BJ (cell line): ENCODE data around the gene IL36G. TPM values are rescaled to one million over a fixed set of nuclear protein-coding genes. Genes with fewer than 3 reads are reported as not detected.

Experiments
- CTCF ChIA-PET: fragments of 350-600 bp; formaldehyde crosslinking; extraction: SDS; loops from one replicate; lab custom pipeline; 2021; ENCODE audit warnings: antibody characterized with exemption, inconsistent platforms; lab: Yijun Ruan, JAX
- POLR2A ChIA-PET: fragments of 300-600 bp; sonication (Branson Sonifier 250); formaldehyde crosslinking; extraction: SDS; loops from one replicate; lab custom pipeline; 2021; ENCODE audit warnings: antibody characterized with exemption; lab: Charles Lee
- DNase-seq: peaks from one replicate; pipeline ENCODE4 v3.0.0-alpha.2; 2011; ENCODE audit warnings: low read depth
- H3K27me3 ChIP-seq: 2 replicates; pipeline ENCODE4 v1.6.0; 2011; ENCODE audit warnings: low read length; ENCODE audit not compliant: control insufficient read depth, insufficient read depth
- H3K36me3 ChIP-seq: 2 replicates; pipeline ENCODE4 v1.5.1; 2011; ENCODE audit warnings: low read length; ENCODE audit not compliant: control insufficient read depth, insufficient read depth
- H3K4me3 ChIP-seq: 2 replicates; pipeline ENCODE4 v1.5.1; 2011; ENCODE audit warnings: low read depth, mild to moderate bottlenecking, control low read depth, low read length
- polyA plus RNA-seq: library from polyadenylated mRNA; depleted of rRNA; stranded (reverse); fragments of >200 nt; gene quantifications from 2 replicates; pipeline ENCODE4 v1.2.3, GENCODE V29; 2011
- TF ChIP-seq, protein P1 (sequence below): IDR thresholded peaks from 2 replicates; pipeline ENCODE4 v1.5.1; 2011; ENCODE audit warnings: low read depth, mild to moderate bottlenecking, control low read depth, inconsistent platforms, low read length, moderate library complexity; ENCODE audit not compliant: insufficient read depth

Gene IL36G
- polyA plus RNA-seq, 1 experiment: not detected

- ChIA-PET CTCF (no interaction called here), POLR2A (no interaction called here)
- Histone ChIP-seq H3K36me3 (no peaks in the 10 kb centered on the region), H3K27me3 (no peaks in the 10 kb centered on the region; the same call in 1 of the 2 replicates), H3K4me3 (no peak overlapping the region)
- DNase-seq: no peak
- TF ChIP-seq, protein P1, sequence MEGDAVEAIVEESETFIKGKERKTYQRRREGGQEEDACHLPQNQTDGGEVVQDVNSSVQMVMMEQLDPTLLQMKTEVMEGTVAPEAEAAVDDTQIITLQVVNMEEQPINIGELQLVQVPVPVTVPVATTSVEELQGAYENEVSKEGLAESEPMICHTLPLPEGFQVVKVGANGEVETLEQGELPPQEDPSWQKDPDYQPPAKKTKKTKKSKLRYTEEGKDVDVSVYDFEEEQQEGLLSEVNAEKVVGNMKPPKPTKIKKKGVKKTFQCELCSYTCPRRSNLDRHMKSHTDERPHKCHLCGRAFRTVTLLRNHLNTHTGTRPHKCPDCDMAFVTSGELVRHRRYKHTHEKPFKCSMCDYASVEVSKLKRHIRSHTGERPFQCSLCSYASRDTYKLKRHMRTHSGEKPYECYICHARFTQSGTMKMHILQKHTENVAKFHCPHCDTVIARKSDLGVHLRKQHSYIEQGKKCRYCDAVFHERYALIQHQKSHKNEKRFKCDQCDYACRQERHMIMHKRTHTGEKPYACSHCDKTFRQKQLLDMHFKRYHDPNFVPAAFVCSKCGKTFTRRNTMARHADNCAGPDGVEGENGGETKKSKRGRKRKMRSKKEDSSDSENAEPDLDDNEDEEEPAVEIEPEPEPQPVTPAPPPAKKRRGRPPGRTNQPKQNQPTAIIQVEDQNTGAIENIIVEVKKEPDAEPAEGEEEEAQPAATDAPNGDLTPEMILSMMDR: no peak
Measured at GRCh38 chr2:113018509-113018908, 40.7 kb downstream of the IL36G start.

- DNase-seq: no peak
- H3K36me3 ChIP-seq: no peaks in the 10 kb centered on the region
- ChIA-PET CTCF (no interaction called here), POLR2A (no interaction called here)
- H3K4me3 ChIP-seq: no peak overlapping the region
- TF ChIP-seq, protein P1: no peak
- peaks cover 10% of the 10 kb centered on the region for H3K27me3 ChIP-seq
Measured at GRCh38 chr2:113021312-113021711, 43.5 kb downstream of the IL36G start.

DNA sequence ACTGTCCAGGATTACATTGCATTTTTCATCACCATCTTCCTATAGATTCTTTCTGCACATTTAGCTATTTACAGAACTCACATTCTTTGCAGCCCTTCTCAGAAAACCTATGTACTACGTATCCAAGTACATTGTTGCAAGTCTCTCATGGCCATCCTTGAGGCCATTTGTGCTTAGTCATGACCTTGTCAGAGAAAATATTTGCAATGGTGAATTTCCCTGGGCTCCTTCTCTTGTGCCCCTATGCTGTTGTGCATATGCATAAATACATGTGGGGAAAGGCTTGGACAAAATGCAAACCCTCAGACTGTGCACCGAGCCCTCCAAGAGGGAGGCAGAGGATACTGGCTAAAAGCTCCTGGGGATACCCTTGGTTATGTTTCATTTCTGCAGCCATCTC lies 47.0 kb downstream of the IL36G start:
- DNase-seq: no peak
- TF ChIP-seq, protein P1: no peak
- POLR2A ChIA-PET: no interaction called here
- CTCF ChIA-PET: no interaction called here
- Histone ChIP-seq H3K4me3 (no peak overlapping the region), H3K36me3 (no peaks in the 10 kb centered on the region), H3K27me3 (peaks cover 18% of the 10 kb centered on the region)

DNA sequence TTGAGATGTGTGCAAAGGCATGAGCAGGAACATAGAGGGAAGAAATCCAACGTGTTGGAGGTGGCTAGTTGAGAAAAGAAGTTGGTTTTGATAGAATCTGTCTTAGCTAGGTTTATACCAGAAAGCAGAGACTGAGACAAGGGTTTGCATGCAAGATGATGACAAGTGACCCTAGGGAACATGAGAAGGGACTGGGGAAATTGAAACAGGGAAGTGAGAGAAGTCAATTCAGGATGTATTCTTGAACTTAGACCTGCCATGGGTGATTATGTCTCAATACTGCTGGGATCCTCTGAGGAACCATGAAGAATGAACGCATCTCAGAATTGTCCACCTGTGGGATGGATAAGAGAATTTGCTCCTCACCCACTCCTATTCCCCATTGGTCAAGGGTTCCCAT lies 47.9 kb downstream of the IL36G start:
- Histone ChIP-seq H3K27me3 (peaks cover 19% of the 10 kb centered on the region), H3K4me3 (no peak overlapping the region), H3K36me3 (no peaks in the 10 kb centered on the region)
- POLR2A ChIA-PET: no interaction called here
- TF ChIP-seq, protein P1: no peak
- DNase-seq: no peak
- CTCF ChIA-PET: no interaction called here

GRCh38 chr2:113027691-113028090 lies 49.9 kb downstream of the IL36G start:
- POLR2A ChIA-PET: no interaction called here
- TF ChIP-seq, protein P1: no peak
- Histone ChIP-seq H3K27me3 (peaks cover 22% of the 10 kb centered on the region), H3K4me3 (no peak overlapping the region), H3K36me3 (no peaks in the 10 kb centered on the region)
- CTCF ChIA-PET: no interaction called here
- no peak for DNase-seq
